Body of pancreas (tissue), 4 donors: Measurements from ENCODE around the gene ANAPC15.

Source experiments
- CTCF ChIP-seq, 7 experiments: fragments of 450-650 bp in 4 of 7; fragments of 200-600 bp in 3 of 7; sonication (generic) in 3 of 7; IDR thresholded peaks; one replicate each; pipeline ENCODE4 v1.5.1; 2016 to 2019; ENCODE audit warnings: antibody characterized with exemption in 7 of 7
- POLR2A ChIP-seq, 3 donors: fragments of 450-650 bp; IDR thresholded peaks; one replicate each; pipeline ENCODE4 v1.6.1; 2016; ENCODE audit warnings: antibody characterized with exemption in 3 of 3, mild to moderate bottlenecking in 2 of 3

DNA sequence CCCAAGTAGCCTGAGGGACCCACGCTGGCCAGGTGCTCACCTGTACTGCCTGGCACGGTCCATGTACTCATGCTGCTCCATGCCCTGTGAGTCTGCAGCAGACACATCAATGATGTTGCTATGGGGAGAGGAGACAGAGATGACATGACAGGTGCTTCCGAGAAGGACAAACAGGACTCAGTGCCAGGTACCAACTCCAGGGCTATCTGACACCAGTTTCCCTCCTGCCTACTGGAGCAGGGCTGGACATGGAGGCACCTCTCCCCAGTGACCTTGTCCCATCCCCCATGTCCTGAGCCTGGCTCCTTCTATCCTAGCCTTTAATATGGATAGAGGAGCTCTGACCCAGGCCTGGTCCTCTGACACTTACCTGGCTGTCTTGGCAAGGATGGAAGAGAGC is 13.8 kb downstream of the ANAPC15 start:
- TF ChIP-seq POLR2A (IDR thresholded peaks at IDR 0.05) (no peak), CTCF (IDR thresholded peaks at IDR 0.05) (no peak)
